CD8-positive, alpha-beta memory T cell (primary cell): ENCODE data around the gene FAM161A. TPM values are rescaled to one million over a fixed set of nuclear protein-coding genes. Genes with fewer than 3 reads are reported as not detected.
"Not testable (repeated sequence)": the region's sequence is repeated elsewhere in the genome, so short reads cannot be mapped to it uniquely, and the experiment has no call there.

Experiments used
- CTCF ChIA-PET: fragments of 350-600 bp; sonication (Branson Sonifier 250); formaldehyde crosslinking; loops from one replicate; lab custom pipeline; 2021; ENCODE audit warnings: antibody characterized with exemption; lab: Charles Lee
- POLR2A ChIA-PET: fragments of 350-600 bp; sonication (Branson Sonifier 250); formaldehyde crosslinking; loops from one replicate; lab custom pipeline; 2021; ENCODE audit warnings: antibody characterized with exemption; lab: Charles Lee
- DNase-seq, 5 donors: peaks; one replicate each; pipeline versions ENCODE4 v3.0.0 to v3.0.0-alpha.2; 2020 to 2022; ENCODE audit warnings: mixed read lengths in 1 of 5
- H3K27ac ChIP-seq: one replicate; pipeline ENCODE4 v1.7.0; 2013; ENCODE audit warnings: low read depth, mild to moderate bottlenecking, low read length, moderate library complexity
- H3K27me3 ChIP-seq: 2 replicates; pipeline ENCODE4 v1.7.0; 2013; ENCODE audit warnings: low read length, mild to moderate bottlenecking; ENCODE audit not compliant: insufficient read depth, poor library complexity, severe bottlenecking
- H3K36me3 ChIP-seq: 2 replicates; pipeline ENCODE4 v1.7.0; 2013; ENCODE audit warnings: mild to moderate bottlenecking, low read length, moderate library complexity; ENCODE audit not compliant: insufficient read depth
- H3K4me1 ChIP-seq: 2 replicates; pipeline ENCODE4 v1.7.0; 2013; ENCODE audit warnings: mild to moderate bottlenecking, low read length, moderate library complexity; ENCODE audit not compliant: insufficient read depth
- H3K4me3 ChIP-seq: 2 replicates; pipeline ENCODE4 v1.7.0; 2013; ENCODE audit warnings: mild to moderate bottlenecking, low read length
- H3K9me3 ChIP-seq: 2 replicates; pipeline ENCODE4 v1.7.0; 2013; ENCODE audit warnings: mild to moderate bottlenecking, low read length
- H3K27ac Mint-ChIP-seq, 8 donors: one replicate each; pipeline ENCODE4 v1.8.0; 2020 to 2021; ENCODE audit warnings: mixed read lengths in 8 of 8, mild to moderate bottlenecking in 6 of 8, inconsistent platforms in 3 of 8, moderate library complexity in 3 of 8
- H3K27me3 Mint-ChIP-seq, 2 donors: one replicate each; pipeline ENCODE4 v1.8.0; 2020 to 2021; ENCODE audit warnings: mixed read lengths in 2 of 2, mild to moderate bottlenecking in 1 of 2, moderate library complexity in 1 of 2
- H3K36me3 Mint-ChIP-seq, 3 donors: one replicate each; pipeline ENCODE4 v1.8.0; 2020 to 2021; ENCODE audit warnings: mixed read lengths in 3 of 3, inconsistent platforms in 1 of 3, mild to moderate bottlenecking in 1 of 3
- H3K4me1 Mint-ChIP-seq, 3 donors: one replicate each; pipeline ENCODE4 v1.8.0; 2020 to 2021; ENCODE audit warnings: mixed read lengths in 3 of 3, inconsistent platforms in 1 of 3, mild to moderate bottlenecking in 1 of 3
- H3K4me3 Mint-ChIP-seq, 7 donors: one replicate each; pipeline ENCODE4 v1.8.0; 2020 to 2021; ENCODE audit warnings: mixed read lengths in 7 of 7, mild to moderate bottlenecking in 6 of 7, moderate library complexity in 4 of 7, inconsistent platforms in 2 of 7
- H3K9me3 Mint-ChIP-seq, 5 donors: one replicate each; pipeline ENCODE4 v1.8.0; 2020 to 2022; ENCODE audit warnings: mixed read lengths in 5 of 5, mild to moderate bottlenecking in 3 of 5, moderate library complexity in 2 of 5, inconsistent platforms in 1 of 5
- polyA plus RNA-seq: library from polyadenylated mRNA; unstranded; fragments of 300-500 nt; fragmentation: Illumina TruSeq; gene quantifications from one replicate; pipeline ENCODE4 v1.2.3, GENCODE V29; 2021
- total RNA-seq, 2 experiments: library from RNA; stranded (reverse); gene quantifications; one replicate each; pipeline ENCODE4 v1.2.3, GENCODE V29; 2021

FAM161A gene
- total and polyA plus RNA-seq, 3 experiments from 2014 or later: 1.7 to 5.8 (median 5.6) TPM

GRCh38 chr2:61833971-61834370 is 19.9 kb downstream of the FAM161A start:
- H3K9me3 ChIP-seq: no peaks in the 10 kb centered on the region
- ChIA-PET CTCF (no interaction called here), POLR2A (no interaction called here)
- H3K27me3 ChIP-seq: no peaks in the 10 kb centered on the region
- H3K27me3 Mint-ChIP-seq: no peaks in the 10 kb centered on the region
- H3K27ac Mint-ChIP-seq: peak overlapping the region in 1 of 8 donors; percentile 14
- peaks cover 0 to 2% (median 0%) of the 10 kb centered on the region in 3 donors for H3K36me3 Mint-ChIP-seq
- H3K4me3 Mint-ChIP-seq: no peak overlapping the region
- no peak overlapping the region for H3K4me3 ChIP-seq
- no peaks in the 10 kb centered on the region for H3K9me3 Mint-ChIP-seq
- no peaks in the 10 kb centered on the region for H3K4me1 ChIP-seq
- DNase-seq: no peak
- no peaks in the 10 kb centered on the region for H3K36me3 ChIP-seq
- H3K4me1 Mint-ChIP-seq: no peaks in the 10 kb centered on the region
- H3K27ac ChIP-seq: no peak overlapping the region

GRCh38 chr2:61832183-61832841 is 21.5 kb downstream of the FAM161A start:
- Mint-ChIP-seq H3K27me3 (no peaks in the 10 kb centered on the region), H3K4me3 (no peak overlapping the region), H3K4me1 (no peaks in the 10 kb centered on the region), H3K36me3 (peaks cover 0 to 2% (median 0%) of the 10 kb centered on the region in 3 donors), H3K27ac (no peak overlapping the region), H3K9me3 (no peaks in the 10 kb centered on the region)
- H3K4me3 ChIP-seq: no peak overlapping the region
- no peaks in the 10 kb centered on the region for H3K36me3 ChIP-seq
- H3K27me3 ChIP-seq: no peaks in the 10 kb centered on the region
- H3K9me3 ChIP-seq: no peaks in the 10 kb centered on the region
- no peak for DNase-seq
- H3K4me1 ChIP-seq: no peaks in the 10 kb centered on the region
- H3K27ac ChIP-seq: no peak overlapping the region
- ChIA-PET CTCF (no interaction called here), POLR2A (no interaction called here)

GRCh38 chr2:61822255-61822654 is 31.6 kb downstream of the FAM161A start:
- peaks cover 0 to 2% of the 10 kb centered on the region in 2 donors for H3K27me3 Mint-ChIP-seq

GRCh38 chr2:61816480-61817355 is 37.1 kb downstream of the FAM161A start:
- no peaks in the 10 kb centered on the region for H3K4me1 ChIP-seq
- H3K4me3 Mint-ChIP-seq: no peak overlapping the region
- no peak overlapping the region for H3K27ac ChIP-seq
- peaks cover 15 to 20% of the 10 kb centered on the region in 2 donors for H3K27me3 Mint-ChIP-seq
- ChIA-PET POLR2A (interaction anchor here (0.5 kb wide), 1 partner anchor 10 kb away, joined by 3 read pairs; no protein-coding TSS in a partner anchor), CTCF (no interaction called here)
- no peak overlapping the region for H3K27ac Mint-ChIP-seq
- H3K36me3 Mint-ChIP-seq: no peaks in the 10 kb centered on the region
- H3K9me3 Mint-ChIP-seq: no peaks in the 10 kb centered on the region
- H3K9me3 ChIP-seq: no peaks in the 10 kb centered on the region
- H3K27me3 ChIP-seq: no peaks in the 10 kb centered on the region
- no peaks in the 10 kb centered on the region for H3K4me1 Mint-ChIP-seq
- DNase-seq: no peak
- H3K4me3 ChIP-seq: no peak overlapping the region
- H3K36me3 ChIP-seq: no peaks in the 10 kb centered on the region

More at GRCh38 chr2:61822255-61822654, 31.6 kb downstream of the FAM161A start:
- H3K27me3 ChIP-seq: no peaks in the 10 kb centered on the region
- CTCF ChIA-PET: no interaction called here
- Mint-ChIP-seq H3K4me3 (no peak overlapping the region), H3K9me3 (no peaks in the 10 kb centered on the region), H3K27ac (no peak overlapping the region), H3K36me3 (no peaks in the 10 kb centered on the region), H3K4me1 (no peaks in the 10 kb centered on the region)
- DNase-seq: no peak
- no peak overlapping the region for H3K4me3 ChIP-seq
- H3K36me3 ChIP-seq: no peaks in the 10 kb centered on the region
- H3K27ac ChIP-seq: no peak overlapping the region
- POLR2A ChIA-PET: no interaction called here
- no peaks in the 10 kb centered on the region for H3K9me3 ChIP-seq
- H3K4me1 ChIP-seq: no peaks in the 10 kb centered on the region

- no peaks in the 10 kb centered on the region for H3K36me3 Mint-ChIP-seq
- H3K27ac Mint-ChIP-seq: no peak overlapping the region
- ChIA-PET POLR2A (no interaction called here), CTCF (no interaction called here)
- H3K9me3 ChIP-seq: no peaks in the 10 kb centered on the region
- no peaks in the 10 kb centered on the region for H3K4me1 Mint-ChIP-seq
- H3K36me3 ChIP-seq: no peaks in the 10 kb centered on the region
- H3K9me3 Mint-ChIP-seq: no peaks in the 10 kb centered on the region
- H3K27me3 ChIP-seq: no peaks in the 10 kb centered on the region
- no peak overlapping the region for H3K4me3 ChIP-seq
- no peak overlapping the region for H3K4me3 Mint-ChIP-seq
- H3K27me3 Mint-ChIP-seq: peaks cover 13 to 20% of the 10 kb centered on the region in 2 donors
- DNase-seq: no peak
- no peaks in the 10 kb centered on the region for H3K4me1 ChIP-seq
- H3K27ac ChIP-seq: no peak overlapping the region
These were observed 39.2 kb downstream of the FAM161A start for GRCh38 chr2:61814539-61815160.

GRCh38 chr2:61813314-61813713 is 40.5 kb downstream of the FAM161A start:
- H3K36me3 Mint-ChIP-seq, POLR2A ChIA-PET, DNase-seq, H3K27me3 ChIP-seq, H3K27ac Mint-ChIP-seq, H3K4me1 ChIP-seq, H3K27ac ChIP-seq, H3K4me3 Mint-ChIP-seq, H3K36me3 ChIP-seq, H3K9me3 Mint-ChIP-seq, CTCF ChIA-PET, H3K4me1 Mint-ChIP-seq, H3K4me3 ChIP-seq, H3K9me3 ChIP-seq: not testable (repeated sequence)
- H3K27me3 Mint-ChIP-seq: peaks cover 17 to 24% of the 10 kb centered on the region in 2 donors

- ChIA-PET POLR2A (no interaction called here), CTCF (no interaction called here)
- Mint-ChIP-seq H3K9me3 (no peaks in the 10 kb centered on the region), H3K27ac (peak overlapping the region in 1 of 8 donors; percentile 48), H3K27me3 (peaks cover 17 to 27% of the 10 kb centered on the region in 2 donors), H3K36me3 (peaks cover 0 to 3% (median 0%) of the 10 kb centered on the region in 3 donors), H3K4me3 (no peak overlapping the region), H3K4me1 (no peaks in the 10 kb centered on the region)
- no peaks in the 10 kb centered on the region for H3K27me3 ChIP-seq
- H3K27ac ChIP-seq: no peak overlapping the region
- H3K4me3 ChIP-seq: no peak overlapping the region
- H3K36me3 ChIP-seq: no peaks in the 10 kb centered on the region
- DNase-seq: no peak
- no peaks in the 10 kb centered on the region for H3K4me1 ChIP-seq
- no peaks in the 10 kb centered on the region for H3K9me3 ChIP-seq
These were observed 42.0 kb downstream of the FAM161A start for GRCh38 chr2:61811821-61812220.

GRCh38 chr2:61810203-61810602 is 43.7 kb downstream of the FAM161A start:
- H3K27me3 Mint-ChIP-seq: peaks cover 14 to 17% of the 10 kb centered on the region in 2 donors
- H3K9me3 Mint-ChIP-seq, H3K4me3 ChIP-seq, H3K4me1 Mint-ChIP-seq, H3K4me1 ChIP-seq, H3K27me3 ChIP-seq, H3K36me3 Mint-ChIP-seq, CTCF ChIA-PET, H3K36me3 ChIP-seq, H3K9me3 ChIP-seq, H3K27ac ChIP-seq, DNase-seq, POLR2A ChIA-PET: not testable (repeated sequence)
- H3K4me3 Mint-ChIP-seq: peak overlapping the region in 1 of 7 donors; percentile 51
- peak overlapping the region in 1 of 8 donors; percentile 91 for H3K27ac Mint-ChIP-seq
